Breast epithelium (tissue), 4 donors: ENCODE measurements around the gene PKIB. TPM values are rescaled to one million over a fixed set of nuclear protein-coding genes. Genes with fewer than 3 reads are reported as not detected.

ENCODE experiments used
- DNase-seq, 2 donors: peaks; one replicate each; pipeline ENCODE4 v3.0.0-alpha.2; 2019; ENCODE audit warnings: low spot score in 2 of 2
- H3K27ac ChIP-seq, 2 donors: fragments of 200-600 bp; sonication (generic) in 1 of 2; one replicate each; pipeline ENCODE4 v1.5.1; 2016 to 2019; ENCODE audit warnings: mild to moderate bottlenecking in 1 of 2
- H3K27me3 ChIP-seq, 2 donors: fragments of 200-600 bp; sonication (generic) in 1 of 2; one replicate each; pipeline versions ENCODE4 v1.5.1 to v1.6.0; 2017 to 2019; ENCODE audit warnings: control low read depth in 1 of 2, mild to moderate bottlenecking in 1 of 2
- H3K36me3 ChIP-seq: fragments of 200-600 bp; one replicate; pipeline ENCODE4 v1.5.1; 2019
- H3K4me1 ChIP-seq, 2 donors: fragments of 200-600 bp; sonication (generic); one replicate each; pipeline ENCODE4 v1.5.1; 2016 to 2019; ENCODE audit warnings: control low read depth in 1 of 2
- H3K4me3 ChIP-seq, 3 donors: fragments of 200-600 bp; sonication (generic); 1 replicate in 2 of 3; 2 replicates in 1 of 3; pipeline ENCODE4 v1.5.1; 2016 to 2019; ENCODE audit warnings: mild to moderate bottlenecking in 3 of 3, moderate library complexity in 2 of 3
- H3K9me3 ChIP-seq, 2 donors: fragments of 200-600 bp; sonication (generic) in 1 of 2; one replicate each; pipeline ENCODE4 v1.5.1; 2016 to 2019; ENCODE audit warnings: control low read depth in 1 of 2
- POLR2A ChIP-seq: fragments of 450-650 bp; IDR thresholded peaks from one replicate; pipeline ENCODE4 v1.6.1; 2016; ENCODE audit warnings: antibody characterized with exemption, mild to moderate bottlenecking, moderate library complexity
- POLR2AphosphoS5 ChIP-seq, 3 donors: sonication (generic); formaldehyde crosslinking; IDR thresholded peaks; one replicate each; pipeline ENCODE4 v1.6.1; 2017; ENCODE audit warnings: antibody characterized with exemption in 3 of 3
- intact Hi-C: fragments of 100-400 bp; cut with DNase I; formaldehyde crosslinking; loops from one replicate; pipeline ENCODE4 v1.15.1; 2023; ENCODE audit warnings: low total_unique reads
- total RNA-seq, 3 donors: library from RNA; depleted of rRNA; stranded (reverse); fragments of >200 nt; gene quantifications; one replicate each; pipeline ENCODE4 v1.1.0, GENCODE V29; 2016
- TF ChIP-seq, protein P1 (sequence below), 3 donors: fragments of 450-650 bp; IDR thresholded peaks; one replicate each; pipeline ENCODE4 v1.5.1; 2016 to 2017; ENCODE audit warnings: antibody characterized with exemption in 3 of 3, mild to moderate bottlenecking in 3 of 3, moderate library complexity in 3 of 3

PKIB gene
- total RNA-seq, 3 donors from 2014 or later, result 1.6 to 33.5 (median 22.3) TPM

DNA sequence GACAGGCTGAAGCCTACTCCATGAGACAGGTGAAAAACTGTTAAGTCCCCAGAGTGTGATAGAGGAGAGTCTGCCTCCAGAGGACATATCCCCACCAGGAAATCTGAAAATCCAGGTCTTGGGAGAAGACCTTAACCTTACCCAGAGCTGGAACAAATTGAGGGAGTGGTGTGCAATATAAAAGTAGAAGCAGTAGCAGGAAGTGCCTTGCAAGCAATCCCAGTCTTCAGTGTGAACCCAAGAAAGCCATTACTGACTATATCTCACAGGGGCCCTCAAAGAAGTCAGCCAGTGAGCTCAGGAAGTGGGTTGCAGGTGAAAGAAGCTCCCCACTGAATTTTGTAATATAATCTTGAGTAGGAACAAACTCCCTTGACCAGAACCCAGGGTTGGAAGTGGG lies 41.9 kb upstream of the PKIB start:
- no peak for DNase-seq
- H3K9me3 ChIP-seq, result no peaks in the 10 kb centered on the region
- intact Hi-C loops, result no loop called here
- no peaks in the 10 kb centered on the region for H3K27me3 ChIP-seq
- no peak overlapping the region for H3K27ac ChIP-seq
- H3K4me3 ChIP-seq, result no peak overlapping the region
- no peak for TF ChIP-seq POLR2AphosphoS5 (IDR thresholded peaks at IDR 0.05)
- TF ChIP-seq, protein P1, sequence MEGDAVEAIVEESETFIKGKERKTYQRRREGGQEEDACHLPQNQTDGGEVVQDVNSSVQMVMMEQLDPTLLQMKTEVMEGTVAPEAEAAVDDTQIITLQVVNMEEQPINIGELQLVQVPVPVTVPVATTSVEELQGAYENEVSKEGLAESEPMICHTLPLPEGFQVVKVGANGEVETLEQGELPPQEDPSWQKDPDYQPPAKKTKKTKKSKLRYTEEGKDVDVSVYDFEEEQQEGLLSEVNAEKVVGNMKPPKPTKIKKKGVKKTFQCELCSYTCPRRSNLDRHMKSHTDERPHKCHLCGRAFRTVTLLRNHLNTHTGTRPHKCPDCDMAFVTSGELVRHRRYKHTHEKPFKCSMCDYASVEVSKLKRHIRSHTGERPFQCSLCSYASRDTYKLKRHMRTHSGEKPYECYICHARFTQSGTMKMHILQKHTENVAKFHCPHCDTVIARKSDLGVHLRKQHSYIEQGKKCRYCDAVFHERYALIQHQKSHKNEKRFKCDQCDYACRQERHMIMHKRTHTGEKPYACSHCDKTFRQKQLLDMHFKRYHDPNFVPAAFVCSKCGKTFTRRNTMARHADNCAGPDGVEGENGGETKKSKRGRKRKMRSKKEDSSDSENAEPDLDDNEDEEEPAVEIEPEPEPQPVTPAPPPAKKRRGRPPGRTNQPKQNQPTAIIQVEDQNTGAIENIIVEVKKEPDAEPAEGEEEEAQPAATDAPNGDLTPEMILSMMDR (IDR thresholded peaks at IDR 0.05), result no peak
- no peak for TF ChIP-seq POLR2A
- no peaks in the 10 kb centered on the region for H3K4me1 ChIP-seq
- no peaks in the 10 kb centered on the region for H3K36me3 ChIP-seq

DNA sequence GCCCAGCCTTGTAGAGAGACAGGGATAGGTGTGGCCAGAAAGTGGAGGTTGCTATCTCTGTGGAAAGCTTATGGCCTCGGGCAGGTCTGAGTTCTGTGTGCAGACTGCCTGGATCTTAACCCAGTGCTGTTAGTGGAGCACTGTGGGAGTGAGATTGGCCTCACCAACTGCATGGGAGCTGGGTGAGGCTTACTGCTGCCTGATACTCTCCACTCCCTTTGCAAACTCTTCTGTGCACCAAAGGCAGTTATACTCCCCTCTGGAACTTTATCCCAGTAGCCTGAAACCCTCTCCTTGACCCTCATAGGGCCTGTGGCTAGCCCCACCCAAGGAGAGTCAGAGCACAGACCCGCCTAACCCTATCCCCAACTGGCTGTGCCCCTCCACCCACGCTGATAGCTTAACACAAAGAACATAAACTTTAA lies 41.4 kb upstream of the PKIB start:
- intact Hi-C loops, result no loop called here
- DNase-seq, result no peak
- Histone ChIP-seq H3K27me3 (no peaks in the 10 kb centered on the region), H3K27ac (no peak overlapping the region), H3K9me3 (no peaks in the 10 kb centered on the region), H3K4me1 (no peaks in the 10 kb centered on the region), H3K4me3 (no peak overlapping the region), H3K36me3 (no peaks in the 10 kb centered on the region)
- no peak for TF ChIP-seq POLR2A
- TF ChIP-seq POLR2AphosphoS5 (IDR thresholded peaks at IDR 0.05), result no peak
- TF ChIP-seq, protein P1 (IDR thresholded peaks at IDR 0.05), result no peak

DNA sequence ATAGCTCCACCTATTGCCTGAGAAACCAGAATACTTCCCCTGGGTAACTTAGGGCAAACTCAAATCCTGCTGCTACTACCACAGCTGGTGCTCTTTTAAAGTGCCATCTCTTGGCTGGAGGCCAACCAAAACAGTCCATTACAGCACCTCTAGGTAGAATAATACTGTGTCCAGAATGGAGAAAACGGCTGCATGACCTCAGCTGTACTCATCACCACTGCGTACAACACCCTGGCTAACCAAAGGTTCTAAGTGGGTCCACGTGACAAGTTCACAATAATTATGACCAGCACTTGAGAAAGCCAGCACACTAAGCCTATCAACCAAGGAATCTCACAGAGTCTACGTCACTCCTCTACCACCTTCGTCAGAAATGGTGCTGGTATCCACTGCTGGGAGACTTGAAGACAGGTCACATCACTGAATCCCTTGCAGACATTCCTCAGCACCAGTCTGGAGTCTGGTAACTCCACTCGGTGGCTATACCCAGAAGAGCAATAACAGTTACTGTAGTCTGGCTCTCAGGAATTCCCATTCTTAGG lies 40.9 kb upstream of the PKIB start:
- H3K27ac ChIP-seq, result no peak overlapping the region
- H3K4me3 ChIP-seq, result no peak overlapping the region
- no peaks in the 10 kb centered on the region for H3K27me3 ChIP-seq
- no peak for DNase-seq
- no peak for TF ChIP-seq POLR2A
- no peak for TF ChIP-seq POLR2AphosphoS5 (IDR thresholded peaks at IDR 0.05)
- TF ChIP-seq, protein P1 (IDR thresholded peaks at IDR 0.05), result no peak
- no peaks in the 10 kb centered on the region for H3K36me3 ChIP-seq
- no peaks in the 10 kb centered on the region for H3K4me1 ChIP-seq
- intact Hi-C loops, result no loop called here
- no peaks in the 10 kb centered on the region for H3K9me3 ChIP-seq

DNA sequence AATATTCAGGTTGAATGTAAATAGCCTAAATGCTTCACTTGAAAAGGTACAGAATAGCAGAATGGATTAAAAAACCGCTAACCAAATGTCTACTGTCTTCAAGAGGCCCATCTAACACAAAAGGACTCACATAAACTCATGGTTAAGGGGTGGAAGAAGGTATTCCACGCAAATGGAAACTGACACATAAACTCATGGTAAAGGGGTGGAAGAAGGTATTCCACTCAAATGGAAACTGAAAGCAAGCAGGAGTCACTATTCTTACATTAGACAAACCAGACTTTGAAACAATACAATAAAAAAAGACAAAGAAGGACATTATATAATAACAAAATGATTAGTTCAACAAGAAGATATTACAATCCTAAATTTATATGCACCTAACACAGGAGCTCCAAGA lies 38.3 kb upstream of the PKIB start:
- no peaks in the 10 kb centered on the region for H3K27me3 ChIP-seq
- no peaks in the 10 kb centered on the region for H3K36me3 ChIP-seq
- H3K4me3 ChIP-seq, result no peak overlapping the region
- H3K27ac ChIP-seq, result no peak overlapping the region
- no peaks in the 10 kb centered on the region for H3K4me1 ChIP-seq
- H3K9me3 ChIP-seq, result peaks cover 0 to 6% of the 10 kb centered on the region in 2 donors
- TF ChIP-seq, protein P1 (IDR thresholded peaks at IDR 0.05), result no peak
- TF ChIP-seq POLR2AphosphoS5 (IDR thresholded peaks at IDR 0.05) (no peak), POLR2A (no peak)
- no peak for DNase-seq
- intact Hi-C loops, result loop anchor here (5.0 kb wide), 1 partner anchor 1235 kb away; no protein-coding TSS in a partner anchor

DNA sequence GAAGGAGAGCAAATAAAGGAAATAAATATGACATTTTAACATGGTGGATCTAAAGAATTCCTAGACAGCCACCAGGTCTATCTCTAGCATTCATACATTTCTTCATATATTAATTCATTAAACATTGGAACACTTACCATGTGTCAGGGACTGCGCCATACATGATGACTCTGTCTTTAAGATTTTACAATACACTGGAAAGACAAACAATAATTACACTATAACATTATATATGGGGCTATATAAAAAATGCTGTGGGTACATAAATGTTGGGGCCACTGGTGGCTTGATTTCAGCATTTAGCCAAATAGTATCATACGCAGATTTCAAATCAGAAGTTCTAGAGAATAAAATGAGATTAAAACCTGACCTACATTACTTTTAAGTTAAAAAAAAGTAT lies 33.3 kb upstream of the PKIB start:
- H3K4me1 ChIP-seq, result no peaks in the 10 kb centered on the region
- H3K36me3 ChIP-seq, result no peaks in the 10 kb centered on the region
- H3K27me3 ChIP-seq, result no peaks in the 10 kb centered on the region
- no peak overlapping the region for H3K4me3 ChIP-seq
- no peak for DNase-seq
- intact Hi-C loops, result no loop called here
- peaks cover 0 to 6% of the 10 kb centered on the region in 2 donors for H3K9me3 ChIP-seq
- TF ChIP-seq, protein P1 (IDR thresholded peaks at IDR 0.05), result no peak
- TF ChIP-seq POLR2A (no peak), POLR2AphosphoS5 (IDR thresholded peaks at IDR 0.05) (no peak)
- H3K27ac ChIP-seq, result no peak overlapping the region
